Activated CD4-positive, alpha-beta memory T cell treated with anti-CD3 and anti-CD28 coated beads for 36 hours (primary cell): ENCODE results near the gene LAMA2. TPM values are rescaled to one million over a fixed set of nuclear protein-coding genes. Genes with fewer than 3 reads are reported as not detected.
"Not testable (repeated sequence)": the region's sequence is repeated elsewhere in the genome, so short reads cannot be mapped to it uniquely, and the experiment has no call there.

Experiments used
- CTCF ChIA-PET: fragments of 350-600 bp; sonication (Branson Sonifier 250); formaldehyde crosslinking; loops from one replicate; lab custom pipeline; 2021; ENCODE audit warnings: antibody characterized with exemption, inconsistent platforms; lab: Charles Lee
- POLR2A ChIA-PET: fragments of 350-600 bp; sonication (Branson Sonifier 250); formaldehyde crosslinking; loops from one replicate; lab custom pipeline; 2021; ENCODE audit warnings: antibody characterized with exemption; lab: Charles Lee
- DNase-seq: peaks from one replicate; pipeline ENCODE4 v3.0.0-alpha.2; 2020
- H3K27ac Mint-ChIP-seq: one replicate; pipeline ENCODE4 v1.8.0; 2021; ENCODE audit warnings: mixed read lengths
- H3K27me3 Mint-ChIP-seq: one replicate; pipeline ENCODE4 v1.8.0; 2021; ENCODE audit warnings: mixed read lengths
- H3K36me3 Mint-ChIP-seq: one replicate; pipeline ENCODE4 v1.8.0; 2021; ENCODE audit warnings: mixed read lengths
- H3K4me1 Mint-ChIP-seq: one replicate; pipeline ENCODE4 v1.8.0; 2021; ENCODE audit warnings: low read depth, mixed read lengths
- H3K4me3 Mint-ChIP-seq: one replicate; pipeline ENCODE4 v1.8.0; 2021; ENCODE audit warnings: mild to moderate bottlenecking, mixed read lengths
- H3K9me3 Mint-ChIP-seq: one replicate; pipeline ENCODE4 v1.8.0; 2021; ENCODE audit warnings: mixed read lengths
- intact Hi-C: fragments of 100-400 bp; cut with micrococcal nuclease; formaldehyde crosslinking; loops from one replicate; pipeline ENCODE4 v1.15.1; 2023
- total RNA-seq, 2 experiments: library from RNA; stranded (reverse); gene quantifications; one replicate each; pipeline ENCODE4 v1.2.3, GENCODE V29; 2021

LAMA2 gene
- total RNA-seq, 2 experiments from 2014 or later, result 0.15 to 0.48 TPM

DNA sequence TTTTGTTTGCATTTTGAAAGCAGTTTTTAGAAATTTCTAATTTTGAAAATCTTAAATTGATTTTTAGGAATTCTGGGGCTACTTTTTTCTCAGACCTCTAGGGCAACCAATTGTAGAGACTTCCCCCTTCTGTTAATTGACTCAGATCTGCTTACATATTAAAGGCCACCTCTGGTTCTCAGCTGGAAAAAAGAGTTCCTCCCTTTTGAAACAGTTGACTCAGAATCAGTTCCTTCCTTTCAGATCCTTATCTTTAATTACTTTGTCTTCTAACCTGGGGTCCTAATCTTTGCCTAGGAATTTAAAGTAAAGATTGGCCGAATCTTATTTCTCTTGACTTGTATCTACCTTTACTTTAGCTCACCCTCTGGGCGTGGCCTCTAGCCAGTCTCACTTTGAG lies 146.8 kb downstream of the LAMA2 start:
- ChIA-PET POLR2A (no interaction called here), CTCF (no interaction called here)
- Mint-ChIP-seq H3K27me3 (no peaks in the 10 kb centered on the region), H3K4me3 (no peak overlapping the region), H3K9me3 (no peaks in the 10 kb centered on the region), H3K27ac (no peak overlapping the region), H3K36me3 (no peaks in the 10 kb centered on the region), H3K4me1 (no peaks in the 10 kb centered on the region)
- intact Hi-C loops, result no loop called here
- DNase-seq, result no peak

DNA sequence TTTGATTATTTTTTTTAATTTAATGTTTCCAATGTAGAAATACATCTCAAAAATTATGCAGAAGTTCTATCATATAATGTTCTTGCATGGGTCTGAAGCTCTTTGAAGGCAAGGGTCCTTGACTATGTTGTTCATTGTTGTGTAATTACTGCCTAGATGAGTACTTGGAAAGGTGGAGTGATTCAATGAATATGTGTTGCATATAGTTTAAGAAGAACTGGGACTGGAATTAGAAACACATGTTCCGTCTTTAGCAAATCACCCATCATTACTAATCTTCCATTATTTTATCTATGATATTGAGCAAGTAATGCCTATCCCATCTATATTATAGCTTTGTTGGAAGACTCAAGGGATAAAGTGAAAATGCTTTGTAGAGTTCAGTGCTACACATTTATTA lies 147.3 kb downstream of the LAMA2 start:
- Mint-ChIP-seq H3K36me3 (no peaks in the 10 kb centered on the region), H3K27me3 (no peaks in the 10 kb centered on the region), H3K27ac (no peak overlapping the region), H3K9me3 (no peaks in the 10 kb centered on the region), H3K4me3 (no peak overlapping the region), H3K4me1 (no peaks in the 10 kb centered on the region)
- POLR2A ChIA-PET, result no interaction called here
- DNase-seq, result no peak
- CTCF ChIA-PET, result no interaction called here
- intact Hi-C loops, result no loop called here

DNA sequence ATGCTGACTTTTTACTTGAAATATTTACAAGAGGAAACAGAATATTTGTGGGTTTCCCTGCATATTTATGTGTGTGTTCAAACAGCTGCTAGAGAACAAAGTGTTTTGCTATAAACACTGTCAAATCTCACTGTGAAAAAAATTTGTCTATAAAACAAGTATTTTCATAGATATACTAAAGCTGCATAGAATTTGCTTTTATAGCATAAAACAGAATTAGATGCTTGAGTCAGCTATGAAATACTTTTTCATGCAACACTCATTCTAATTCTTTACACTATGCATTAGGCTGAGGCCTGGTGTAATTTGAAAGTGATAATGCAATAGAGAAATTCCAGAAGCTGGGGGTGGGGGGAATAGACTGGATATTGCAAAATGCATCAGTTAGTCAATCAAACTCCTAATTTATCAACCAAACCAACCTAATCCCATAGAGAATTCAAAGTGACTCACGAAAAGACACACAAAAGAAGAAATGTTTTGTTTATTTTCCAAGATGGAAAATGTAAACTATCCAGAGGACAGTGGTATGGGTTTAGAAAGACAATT lies 148.2 kb downstream of the LAMA2 start:
- Mint-ChIP-seq H3K9me3 (no peaks in the 10 kb centered on the region), H3K4me1 (no peaks in the 10 kb centered on the region), H3K27me3 (no peaks in the 10 kb centered on the region), H3K27ac (no peak overlapping the region), H3K4me3 (no peak overlapping the region), H3K36me3 (no peaks in the 10 kb centered on the region)
- CTCF ChIA-PET, result no interaction called here
- POLR2A ChIA-PET, result no interaction called here
- no peak for DNase-seq
- intact Hi-C loops, result no loop called here

DNA sequence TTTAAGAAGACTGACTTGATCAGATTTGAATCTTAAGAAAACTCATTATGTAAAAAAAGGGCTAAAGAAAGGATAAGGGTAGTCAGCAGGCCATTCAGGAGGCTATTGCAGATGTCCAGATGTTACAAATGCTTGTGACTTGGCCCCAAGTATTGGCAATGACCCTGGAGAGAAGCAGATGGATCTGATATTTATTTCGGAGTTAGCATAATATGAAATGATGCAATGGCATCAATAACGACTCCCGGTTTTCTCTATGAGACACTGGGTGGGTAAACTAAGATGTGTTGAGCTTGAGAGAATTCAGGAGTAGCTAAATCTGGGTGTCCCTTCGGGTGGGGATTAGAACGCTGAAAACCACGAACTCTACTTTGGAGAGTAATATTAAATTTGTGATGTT lies 149.7 kb downstream of the LAMA2 start:
- H3K27me3 Mint-ChIP-seq, result no peaks in the 10 kb centered on the region
- POLR2A ChIA-PET, result no interaction called here

DNA sequence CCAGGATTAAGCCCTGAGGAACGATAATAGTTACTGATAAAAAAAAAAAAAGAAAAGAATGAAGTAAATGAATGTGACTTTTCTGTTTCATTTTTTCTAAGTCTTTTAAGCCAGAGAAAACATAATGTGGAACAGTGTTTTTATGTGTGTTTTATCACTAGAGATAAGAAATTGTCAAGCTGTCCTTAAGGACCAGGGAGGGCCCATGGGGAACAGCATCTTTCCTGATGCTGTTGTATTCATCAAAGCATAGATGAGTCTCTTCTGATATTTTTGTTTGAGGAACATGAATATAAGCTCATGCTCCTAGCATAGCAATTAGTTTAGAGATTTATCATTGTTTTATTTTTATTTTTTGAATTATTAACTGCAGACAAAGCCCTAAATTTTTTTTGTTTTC lies 150.2 kb downstream of the LAMA2 start:
- Mint-ChIP-seq H3K36me3 (no peaks in the 10 kb centered on the region), H3K4me3 (no peak overlapping the region), H3K27ac (no peak overlapping the region), H3K27me3 (no peaks in the 10 kb centered on the region), H3K4me1 (no peaks in the 10 kb centered on the region), H3K9me3 (no peaks in the 10 kb centered on the region)
- intact Hi-C loops, result no loop called here
- POLR2A ChIA-PET, result no interaction called here
- no peak for DNase-seq
- CTCF ChIA-PET, result no interaction called here

More for the DNA sequence above, 149.7 kb downstream of the LAMA2 start:
- H3K9me3 Mint-ChIP-seq, result no peaks in the 10 kb centered on the region
- no peaks in the 10 kb centered on the region for H3K36me3 Mint-ChIP-seq
- intact Hi-C loops, result no loop called here
- no peaks in the 10 kb centered on the region for H3K4me1 Mint-ChIP-seq
- no peak for DNase-seq
- no peak overlapping the region for H3K27ac Mint-ChIP-seq
- H3K4me3 Mint-ChIP-seq, result no peak overlapping the region
- CTCF ChIA-PET, result no interaction called here

DNA sequence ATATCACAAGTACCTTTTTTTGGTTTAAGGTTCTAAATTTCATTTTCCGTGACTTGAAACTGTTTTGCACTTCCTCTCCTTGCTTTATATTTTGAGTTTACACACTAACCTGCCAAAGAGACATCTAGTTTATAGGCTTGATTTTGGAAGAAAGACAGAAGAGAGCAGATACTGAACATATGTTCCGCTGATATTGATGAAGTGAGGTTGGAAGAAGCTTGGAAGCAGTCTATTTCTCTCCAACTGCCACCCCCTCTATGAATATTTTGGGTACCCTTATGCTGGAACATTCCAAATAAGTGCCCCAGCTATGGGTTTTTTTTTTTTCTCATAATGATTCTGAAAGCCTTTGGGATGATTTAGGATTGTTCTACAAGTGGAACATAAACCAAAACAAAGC lies 150.6 kb downstream of the LAMA2 start:
- H3K9me3 Mint-ChIP-seq, result no peaks in the 10 kb centered on the region
- no peaks in the 10 kb centered on the region for H3K27me3 Mint-ChIP-seq
- intact Hi-C loops, result no loop called here
- POLR2A ChIA-PET, result no interaction called here
- no peak overlapping the region for H3K4me3 Mint-ChIP-seq
- CTCF ChIA-PET, result no interaction called here
- no peaks in the 10 kb centered on the region for H3K36me3 Mint-ChIP-seq
- H3K27ac Mint-ChIP-seq, result no peak overlapping the region
- H3K4me1 Mint-ChIP-seq, result no peaks in the 10 kb centered on the region
- DNase-seq, result no peak

DNA sequence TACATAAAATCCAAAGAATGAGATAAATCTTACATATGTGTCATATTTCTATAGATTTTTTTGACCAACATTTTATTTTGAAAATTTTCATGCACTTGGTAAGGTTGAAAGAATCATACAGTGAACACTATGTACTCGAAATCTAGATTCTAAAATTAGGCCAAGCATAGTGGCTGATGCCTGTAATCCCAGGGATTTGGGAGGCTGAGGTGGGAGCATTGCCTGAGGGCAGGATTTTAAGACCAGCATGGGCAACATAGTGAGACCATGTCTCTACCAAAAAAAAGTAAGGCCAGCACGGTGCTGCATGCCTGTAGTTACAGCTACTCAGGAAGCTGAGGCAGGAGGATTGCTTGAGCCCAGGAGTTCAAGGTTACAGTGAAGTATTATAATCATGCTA lies 158.6 kb downstream of the LAMA2 start:
- H3K4me3 Mint-ChIP-seq, result no peak overlapping the region
- H3K4me1 Mint-ChIP-seq, result no peaks in the 10 kb centered on the region
- no peaks in the 10 kb centered on the region for H3K27me3 Mint-ChIP-seq
- no peaks in the 10 kb centered on the region for H3K36me3 Mint-ChIP-seq
- peaks cover 4% of the 10 kb centered on the region for H3K9me3 Mint-ChIP-seq
- DNase-seq, result no peak
- no peak overlapping the region for H3K27ac Mint-ChIP-seq
- intact Hi-C loops, result no loop called here
- ChIA-PET POLR2A (no interaction called here), CTCF (no interaction called here)

DNA sequence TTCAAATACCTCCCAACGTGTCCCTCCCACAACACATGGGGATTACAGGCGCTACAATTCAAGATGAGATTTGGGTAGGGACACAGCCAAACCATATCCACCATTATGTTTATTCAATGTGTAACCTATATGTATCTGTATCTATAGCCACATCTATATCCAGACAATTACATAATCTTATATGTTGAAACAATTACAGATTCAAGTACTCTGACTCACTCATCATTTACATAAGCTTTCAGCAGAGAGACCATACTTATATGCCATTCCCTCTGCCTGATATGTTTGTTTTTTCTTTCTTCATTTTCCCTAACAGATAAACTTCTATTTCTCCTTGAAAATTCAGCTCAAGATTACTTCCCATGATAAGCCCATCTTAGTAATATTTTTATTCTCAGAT lies 163.6 kb downstream of the LAMA2 start:
- no peak for DNase-seq
- no peaks in the 10 kb centered on the region for H3K27me3 Mint-ChIP-seq
- intact Hi-C loops, result no loop called here
- H3K4me1 Mint-ChIP-seq, result no peaks in the 10 kb centered on the region
- H3K9me3 Mint-ChIP-seq, result peaks cover 4% of the 10 kb centered on the region
- POLR2A ChIA-PET, result no interaction called here
- H3K27ac Mint-ChIP-seq, result no peak overlapping the region
- no peak overlapping the region for H3K4me3 Mint-ChIP-seq
- CTCF ChIA-PET, result no interaction called here
- no peaks in the 10 kb centered on the region for H3K36me3 Mint-ChIP-seq

DNA sequence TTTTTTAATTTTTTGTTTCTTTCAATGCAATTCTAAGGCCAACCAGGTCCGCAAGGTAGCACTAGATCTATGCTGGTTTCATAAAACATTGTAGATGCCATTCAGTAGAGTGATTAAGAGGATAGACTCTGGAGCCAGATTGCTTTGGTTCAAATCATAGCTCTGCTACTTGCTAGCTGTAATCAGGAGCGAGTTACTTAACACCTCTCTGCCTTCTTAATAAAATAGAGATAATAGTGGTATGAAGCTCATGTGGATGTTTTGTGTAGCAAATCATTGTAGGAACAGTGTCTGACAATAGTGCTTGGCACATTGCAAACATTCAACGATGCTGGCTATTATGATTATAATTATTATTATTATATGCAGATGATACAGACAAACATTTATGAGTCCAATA lies 164.9 kb downstream of the LAMA2 start:
- no peaks in the 10 kb centered on the region for H3K36me3 Mint-ChIP-seq
- H3K27ac Mint-ChIP-seq, result no peak overlapping the region
- intact Hi-C loops, result no loop called here
- ChIA-PET CTCF (no interaction called here), POLR2A (no interaction called here)
- H3K4me1 Mint-ChIP-seq, result no peaks in the 10 kb centered on the region
- no peak for DNase-seq
- H3K9me3 Mint-ChIP-seq, result peaks cover 4% of the 10 kb centered on the region
- H3K4me3 Mint-ChIP-seq, result no peak overlapping the region
- no peaks in the 10 kb centered on the region for H3K27me3 Mint-ChIP-seq

DNA sequence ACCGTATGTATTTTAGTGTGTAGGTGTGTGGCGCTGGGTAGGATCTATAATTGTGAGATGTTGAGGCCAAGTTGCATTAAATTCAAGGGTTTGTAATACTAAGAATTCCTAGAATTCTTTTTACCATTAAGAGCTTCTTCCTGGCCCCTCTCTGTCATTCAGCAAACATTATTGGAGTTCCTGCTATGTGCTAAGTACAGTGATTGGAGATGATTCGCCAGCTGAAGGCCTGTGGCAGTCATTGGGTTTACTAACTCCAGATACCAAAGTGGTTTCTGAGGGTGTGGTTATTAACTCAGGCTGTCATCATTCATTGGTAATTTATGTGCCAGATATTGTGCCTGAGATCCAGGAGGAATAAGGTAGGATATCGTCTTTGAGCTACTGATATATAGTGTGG lies 167.1 kb downstream of the LAMA2 start:
- Mint-ChIP-seq H3K27ac (no peak overlapping the region), H3K9me3 (no peaks in the 10 kb centered on the region), H3K27me3 (no peaks in the 10 kb centered on the region), H3K36me3 (no peaks in the 10 kb centered on the region), H3K4me1 (no peaks in the 10 kb centered on the region), H3K4me3 (no peak overlapping the region)
- ChIA-PET CTCF (no interaction called here), POLR2A (no interaction called here)
- DNase-seq, result no peak
- intact Hi-C loops, result no loop called here

DNA sequence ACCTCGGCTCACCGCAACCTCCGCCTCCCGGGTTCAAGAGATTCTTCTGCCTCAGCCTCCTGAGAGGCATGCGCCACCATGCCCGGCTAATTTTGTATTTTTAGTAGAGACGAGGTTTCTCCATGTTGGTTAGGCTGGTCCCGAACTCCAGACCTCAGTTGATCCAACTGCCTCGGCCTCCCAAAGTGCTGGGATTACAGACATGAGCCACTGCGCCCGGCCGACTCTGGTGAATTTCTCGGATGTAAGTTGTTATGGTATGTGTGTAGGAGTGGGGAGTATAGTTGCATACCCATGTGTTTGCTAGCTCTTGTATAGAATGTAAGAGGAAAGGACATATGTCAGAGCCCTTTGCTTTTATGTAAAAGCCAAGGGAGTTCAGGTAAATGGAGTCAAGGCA lies 170.2 kb downstream of the LAMA2 start:
- intact Hi-C loops, H3K27me3 Mint-ChIP-seq: not testable (repeated sequence)

DNA sequence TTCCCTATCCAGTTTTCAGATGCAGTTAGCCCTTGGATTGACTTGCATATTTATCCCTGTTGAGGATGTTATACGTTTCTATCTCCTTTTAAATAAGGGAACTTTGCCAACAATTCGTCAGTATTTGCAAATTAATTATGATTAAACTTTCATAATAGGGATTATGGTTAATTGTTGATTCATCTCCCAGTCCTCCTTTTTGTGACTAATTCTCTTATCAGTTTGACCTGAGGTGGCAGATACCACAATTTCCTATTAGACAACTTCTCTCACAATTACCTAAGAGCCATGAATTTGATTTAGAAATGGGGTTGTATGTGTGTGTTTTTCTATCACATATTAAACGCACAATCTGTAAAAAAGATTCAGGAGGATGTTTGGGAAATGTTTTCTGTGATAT lies 172.9 kb downstream of the LAMA2 start:
- intact Hi-C loops, result no loop called here
- ChIA-PET POLR2A (no interaction called here), CTCF (no interaction called here)
- DNase-seq, result no peak
- no peaks in the 10 kb centered on the region for H3K36me3 Mint-ChIP-seq
- no peaks in the 10 kb centered on the region for H3K27me3 Mint-ChIP-seq
- H3K4me3 Mint-ChIP-seq, result no peak overlapping the region
- H3K9me3 Mint-ChIP-seq, result no peaks in the 10 kb centered on the region
- H3K27ac Mint-ChIP-seq, result no peak overlapping the region
- no peaks in the 10 kb centered on the region for H3K4me1 Mint-ChIP-seq

More for the DNA sequence above, 170.2 kb downstream of the LAMA2 start:
- H3K9me3 Mint-ChIP-seq, CTCF ChIA-PET, POLR2A ChIA-PET, H3K36me3 Mint-ChIP-seq, H3K4me1 Mint-ChIP-seq, H3K27ac Mint-ChIP-seq, H3K4me3 Mint-ChIP-seq, DNase-seq: not testable (repeated sequence)

DNA sequence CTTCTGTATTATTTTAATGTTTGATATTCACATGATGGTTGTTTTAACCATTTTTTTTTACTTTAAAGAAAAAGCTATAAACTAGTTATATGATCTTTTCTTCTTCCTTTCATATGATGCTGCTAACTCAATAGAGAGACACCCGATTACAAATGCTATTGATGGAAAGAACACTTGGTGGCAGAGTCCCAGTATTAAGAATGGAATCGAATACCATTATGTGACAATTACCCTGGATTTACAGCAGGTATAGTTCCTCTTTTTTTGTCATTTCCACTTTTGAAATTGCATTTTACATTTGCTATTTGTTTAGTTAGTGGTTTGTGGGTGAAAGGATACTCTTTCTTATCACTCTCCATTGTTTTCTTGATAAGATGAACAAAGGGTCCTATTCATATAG lies 176.7 kb downstream of the LAMA2 start:
- CTCF ChIA-PET, result no interaction called here
- H3K4me3 Mint-ChIP-seq, result no peak overlapping the region

More for the DNA sequence above, 176.7 kb downstream of the LAMA2 start:
- Mint-ChIP-seq H3K4me1 (no peaks in the 10 kb centered on the region), H3K36me3 (no peaks in the 10 kb centered on the region), H3K9me3 (no peaks in the 10 kb centered on the region), H3K27ac (no peak overlapping the region), H3K27me3 (no peaks in the 10 kb centered on the region)
- POLR2A ChIA-PET, result no interaction called here
- intact Hi-C loops, result no loop called here
- DNase-seq, result no peak
